Measurements from ENCODE around the gene OTOF. TPM values are rescaled to one million over a fixed set of nuclear protein-coding genes. Genes with fewer than 3 reads are reported as not detected.

Gene OTOF
- total and polyA plus RNA-seq, 8 donors = 0.06 to 3.6 (median 0.29) TPM; not detected in 3

DNA sequence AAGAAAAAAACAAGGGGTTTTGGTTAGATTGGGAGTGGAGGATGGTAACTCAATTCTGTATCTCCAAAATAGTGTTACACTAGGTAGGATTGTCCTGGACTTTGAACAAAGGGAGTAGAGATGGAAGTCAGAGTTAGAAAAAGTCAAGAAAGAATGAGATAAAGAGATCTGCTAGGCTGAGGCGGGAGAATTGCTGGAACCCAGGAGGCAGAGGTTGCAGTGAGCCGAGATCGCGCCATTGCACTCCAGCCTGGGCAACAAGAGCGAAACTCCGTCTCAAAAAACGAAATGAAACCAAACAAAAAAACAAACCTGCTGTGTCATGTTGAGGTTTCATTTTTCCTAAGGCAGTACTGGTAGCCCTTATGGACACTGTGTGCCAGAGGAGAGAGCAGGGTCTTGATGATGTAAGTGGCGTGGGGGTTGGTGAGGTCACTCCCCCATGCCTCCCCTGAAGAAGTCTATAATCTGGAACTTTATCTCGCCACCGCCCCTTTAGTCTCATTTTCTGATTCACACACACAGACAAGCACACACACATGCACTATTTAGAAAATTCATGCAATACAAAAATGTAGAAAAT lies 65.7 kb downstream of the OTOF start:
- 57 to 71% (median 64%) methylated on average over 10 of the region's 10 CpGs for WGBS, 5 donors
- intact Hi-C loops (cut with DNase I; ENCODE audit: low total_unique reads) = no loop called here
- DNase-seq = no peak
- H3K27ac ChIP-seq = no peak overlapping the region
- peaks cover 0 to 16% (median 0%) of the 10 kb centered on the region in 3 donors for H3K27me3 ChIP-seq
- TF ChIP-seq EP300 (IDR thresholded peaks at IDR 0.05) (no peak), POLR2A (IDR thresholded peaks at IDR 0.05) (no peak), POLR2AphosphoS5 (IDR thresholded peaks at IDR 0.05) (no peak)
- TF ChIP-seq, protein P1, sequence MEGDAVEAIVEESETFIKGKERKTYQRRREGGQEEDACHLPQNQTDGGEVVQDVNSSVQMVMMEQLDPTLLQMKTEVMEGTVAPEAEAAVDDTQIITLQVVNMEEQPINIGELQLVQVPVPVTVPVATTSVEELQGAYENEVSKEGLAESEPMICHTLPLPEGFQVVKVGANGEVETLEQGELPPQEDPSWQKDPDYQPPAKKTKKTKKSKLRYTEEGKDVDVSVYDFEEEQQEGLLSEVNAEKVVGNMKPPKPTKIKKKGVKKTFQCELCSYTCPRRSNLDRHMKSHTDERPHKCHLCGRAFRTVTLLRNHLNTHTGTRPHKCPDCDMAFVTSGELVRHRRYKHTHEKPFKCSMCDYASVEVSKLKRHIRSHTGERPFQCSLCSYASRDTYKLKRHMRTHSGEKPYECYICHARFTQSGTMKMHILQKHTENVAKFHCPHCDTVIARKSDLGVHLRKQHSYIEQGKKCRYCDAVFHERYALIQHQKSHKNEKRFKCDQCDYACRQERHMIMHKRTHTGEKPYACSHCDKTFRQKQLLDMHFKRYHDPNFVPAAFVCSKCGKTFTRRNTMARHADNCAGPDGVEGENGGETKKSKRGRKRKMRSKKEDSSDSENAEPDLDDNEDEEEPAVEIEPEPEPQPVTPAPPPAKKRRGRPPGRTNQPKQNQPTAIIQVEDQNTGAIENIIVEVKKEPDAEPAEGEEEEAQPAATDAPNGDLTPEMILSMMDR (IDR thresholded peaks at IDR 0.05) = no peak
- peak overlapping the region in 2 of 4 donors; percentile 23 to 31 for H3K4me3 ChIP-seq
- H3K9me3 ChIP-seq = no peaks in the 10 kb centered on the region
- H3K4me1 ChIP-seq = no peaks in the 10 kb centered on the region
- H3K36me3 ChIP-seq = no peaks in the 10 kb centered on the region

DNA sequence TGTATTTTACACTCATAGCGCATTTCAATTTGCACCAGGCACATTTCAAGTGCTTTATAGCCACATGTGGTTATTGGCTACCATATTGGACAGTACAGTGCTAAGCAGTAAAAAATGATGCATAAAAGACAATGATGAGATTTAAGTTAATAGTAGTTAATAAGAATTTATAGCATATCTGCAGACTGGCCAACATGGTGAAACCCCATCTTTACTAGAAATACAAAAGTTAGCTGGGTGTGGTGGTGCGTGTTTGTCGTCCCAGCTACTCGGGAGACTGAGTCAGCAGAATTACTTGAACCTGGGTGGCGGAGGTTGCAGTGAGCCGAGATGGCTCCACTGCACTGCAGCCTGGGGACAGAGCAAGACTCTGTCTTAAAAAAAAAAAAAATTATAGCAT lies 66.5 kb downstream of the OTOF start:
- Histone ChIP-seq H3K9me3 (no peaks in the 10 kb centered on the region), H3K27me3 (peaks cover 0 to 16% (median 0%) of the 10 kb centered on the region in 3 donors), H3K4me1 (no peaks in the 10 kb centered on the region), H3K4me3 (no peak overlapping the region), H3K27ac (no peak overlapping the region), H3K36me3 (no peaks in the 10 kb centered on the region)
- WGBS, 5 donors = 89 to 96% (median 92%) methylated on average over 6 of the region's 6 CpGs
- intact Hi-C loops (cut with DNase I; ENCODE audit: low total_unique reads) = no loop called here
- no peak for DNase-seq
- TF ChIP-seq POLR2AphosphoS5 (IDR thresholded peaks at IDR 0.05) (no peak), POLR2A (IDR thresholded peaks at IDR 0.05) (no peak), EP300 (IDR thresholded peaks at IDR 0.05) (no peak)
- TF ChIP-seq, protein P1 (IDR thresholded peaks at IDR 0.05) = no peak

DNA sequence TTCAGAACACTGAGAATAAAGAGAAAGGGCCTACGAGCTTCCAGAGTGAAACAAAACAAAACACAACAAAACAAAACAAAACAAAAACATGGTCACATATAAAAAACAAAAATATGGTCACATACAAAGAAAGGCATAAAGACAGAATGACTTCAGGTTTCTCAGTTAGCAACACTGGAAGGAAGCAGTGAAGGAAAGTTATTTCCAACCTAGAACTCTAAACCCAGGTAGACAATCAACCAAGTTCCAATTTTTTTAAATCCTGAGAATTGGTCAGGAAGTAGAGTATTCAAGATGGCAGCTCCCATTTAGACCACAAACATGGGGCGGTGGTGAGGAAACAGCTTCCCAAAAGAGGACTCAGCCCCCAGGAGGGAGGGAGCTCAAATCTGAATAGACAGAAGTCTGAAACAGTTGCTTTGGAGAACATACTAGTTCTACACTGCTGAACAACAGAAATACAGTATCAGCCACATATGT lies 67.1 kb downstream of the OTOF start:
- no peak for DNase-seq
- Histone ChIP-seq H3K4me3 (no peak overlapping the region), H3K36me3 (no peaks in the 10 kb centered on the region), H3K9me3 (no peaks in the 10 kb centered on the region), H3K27me3 (peaks cover 0 to 16% (median 0%) of the 10 kb centered on the region in 3 donors), H3K4me1 (no peaks in the 10 kb centered on the region), H3K27ac (no peak overlapping the region)
- 83 to 95% (median 87%) methylated on average over 2 of the region's 2 CpGs for WGBS, 5 donors
- TF ChIP-seq POLR2AphosphoS5 (IDR thresholded peaks at IDR 0.05) (no peak), POLR2A (IDR thresholded peaks at IDR 0.05) (no peak), EP300 (IDR thresholded peaks at IDR 0.05) (no peak)
- TF ChIP-seq, protein P1 (IDR thresholded peaks at IDR 0.05) = no peak
- intact Hi-C loops (cut with DNase I; ENCODE audit: low total_unique reads) = no loop called here

DNA sequence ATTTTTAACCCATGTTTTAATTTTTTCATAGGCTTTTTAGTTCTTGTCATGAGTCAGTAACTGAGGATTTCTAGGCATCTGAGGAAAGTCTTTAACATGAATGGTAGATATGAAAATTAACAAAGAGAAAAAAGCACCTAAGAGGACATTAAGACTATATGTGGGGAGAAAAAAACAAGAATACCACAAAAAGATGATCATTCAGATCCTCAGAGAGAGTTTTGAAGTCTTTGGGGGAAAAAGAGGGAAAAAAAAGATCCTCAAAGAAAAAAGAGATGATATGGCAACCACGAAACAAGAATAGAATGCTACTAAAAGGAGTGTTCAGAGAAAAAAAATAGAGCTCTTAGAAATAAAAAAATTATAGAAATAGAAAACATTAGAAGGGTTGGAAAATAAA lies 68.1 kb downstream of the OTOF start:
- Histone ChIP-seq H3K36me3 (no peaks in the 10 kb centered on the region), H3K4me1 (no peaks in the 10 kb centered on the region), H3K27ac (no peak overlapping the region), H3K9me3 (no peaks in the 10 kb centered on the region), H3K27me3 (peaks cover 0 to 16% (median 0%) of the 10 kb centered on the region in 3 donors), H3K4me3 (no peak overlapping the region)
- intact Hi-C loops (cut with DNase I; ENCODE audit: low total_unique reads) = no loop called here
- no peak for DNase-seq
- TF ChIP-seq, protein P1 (IDR thresholded peaks at IDR 0.05) = no peak
- no peak for TF ChIP-seq POLR2AphosphoS5 (IDR thresholded peaks at IDR 0.05)
- TF ChIP-seq EP300 (IDR thresholded peaks at IDR 0.05) = no peak
- no peak for TF ChIP-seq POLR2A (IDR thresholded peaks at IDR 0.05)
- 49 to 95% (median 80%) methylated on average over 1 of the region's 1 CpG for WGBS, 5 donors

All from stomach (tissue), 9 donors.